GM12878 (cell line): Measurements from ENCODE around the gene TBX5. TPM values are rescaled to one million over a fixed set of nuclear protein-coding genes. Genes with fewer than 3 reads are reported as not detected.

ENCODE experiments used
- ATAC-seq: fragments of 200-7000 bp; cut with Tn5 transposase; 3 replicates; pipeline ENCODE4 v1.9.1; 2020; ENCODE audit warnings: mild to moderate bottlenecking, moderate library complexity
- BruUV-seq: library from RNA; stranded (reverse); fragments of 400-500 nt; replicated peaks from 2 replicates; lab custom pipeline; 2021; lab: Mats Ljungman, UMichigan
- CTCF ChIA-PET: fragments of 300-600 bp; sonication (Branson Sonifier 250); formaldehyde crosslinking; extraction: SDS; loops from one replicate; lab custom pipeline; 2021; ENCODE audit warnings: inconsistent platforms; lab: Yijun Ruan, JAX
- POLR2A ChIA-PET: fragments of 350-600 bp; formaldehyde crosslinking; extraction: SDS; loops from one replicate; lab custom pipeline; 2021; ENCODE audit warnings: inconsistent platforms; lab: Charles Lee
- RAD21 ChIA-PET: fragments of 300-600 bp; sonication (Branson Sonifier 250); formaldehyde crosslinking; loops from one replicate; lab custom pipeline; 2023; ENCODE audit warnings: antibody characterized with exemption; ENCODE audit not compliant: unreplicated experiment; lab: Charles Lee
- SMC1A ChIA-PET: fragments of 300-600 bp; sonication (Branson Sonifier 250); formaldehyde crosslinking; loops from one replicate; lab custom pipeline; 2023; ENCODE audit not compliant: unreplicated experiment, uncharacterized antibody; lab: Charles Lee
- DNase-seq: peaks from one replicate; pipeline ENCODE4 v3.0.0-alpha.2; 2011; ENCODE audit warnings: low read depth, low spot score
- FAIRE-seq: peaks from 3 replicates; lab custom pipeline; 2011; peaks lifted over from hg19 to GRCh38; lab: Jason Lieb, UNC
- H2AFZ ChIP-seq: 2 replicates; pipeline ENCODE4 v1.6.0; 2011; ENCODE audit warnings: low read depth, low read length, control low read depth; ENCODE audit not compliant: control insufficient read depth
- H3K27ac ChIP-seq: 2 replicates; pipeline ENCODE4 v1.5.1; 2011; ENCODE audit warnings: control low read depth; ENCODE audit not compliant: control insufficient read depth, insufficient read depth
- H3K27me3 ChIP-seq, 2 experiments: replicated peaks in 1 of 2; 2 replicates each; pipeline versions ENCODE4 v1.6.0 to v1.6.1; 2011; ENCODE audit warnings: low read length in 1 of 2; ENCODE audit not compliant: control insufficient read depth in 2 of 2, insufficient read depth in 2 of 2
- H3K36me3 ChIP-seq, 2 experiments: 2 replicates each; pipeline ENCODE4 v1.5.1; 2011; ENCODE audit warnings: low read length in 1 of 2; ENCODE audit not compliant: control insufficient read depth in 2 of 2, insufficient read depth in 2 of 2
- H3K4me1 ChIP-seq: 2 replicates; pipeline ENCODE4 v1.6.1; 2011; ENCODE audit warnings: mild to moderate bottlenecking, low read length, moderate library complexity, mixed read lengths; ENCODE audit not compliant: control insufficient read depth, insufficient read depth
- H3K4me2 ChIP-seq: 2 replicates; pipeline ENCODE4 v1.6.0; 2011; ENCODE audit warnings: control low read depth; ENCODE audit not compliant: control insufficient read depth, insufficient read depth
- H3K4me3 ChIP-seq: fragments of 200-600 bp; sonication (generic); 2 replicates; pipeline ENCODE4 v1.5.1; 2016
- H3K79me2 ChIP-seq: 2 replicates; pipeline ENCODE4 v1.6.0; 2011; ENCODE audit warnings: low read length; ENCODE audit not compliant: control insufficient read depth, insufficient read depth
- H3K9ac ChIP-seq: 2 replicates; pipeline ENCODE4 v1.8.0; 2011; ENCODE audit warnings: low read length, control low read depth, mixed read lengths; ENCODE audit not compliant: control insufficient read depth, insufficient read depth
- H3K9me3 ChIP-seq: replicated peaks from 3 replicates; pipeline ENCODE4 v1.5.1; 2011; ENCODE audit warnings: mild to moderate bottlenecking, low read length; ENCODE audit not compliant: control insufficient read depth, insufficient read depth
- H4K20me1 ChIP-seq: 2 replicates; pipeline ENCODE4 v1.6.0; 2011; ENCODE audit not compliant: control insufficient read depth, insufficient read depth
- BHLHE40 ChIP-seq, 2 experiments: fragments of 450-650 bp in 1 of 2; IDR thresholded peaks; 2 replicates each; pipeline ENCODE4 v1.6.1; 2011 to 2017; ENCODE audit warnings: low read depth in 2 of 2, borderline replicate concordance in 1 of 2, improper control_type of control experiment in 1 of 2, low read length in 1 of 2, mild to moderate bottlenecking in 1 of 2
- CREM ChIP-seq: IDR thresholded peaks from 2 replicates; pipeline ENCODE4 v1.6.1; 2014; ENCODE audit warnings: antibody characterized with exemption, low read depth
- KAT2A ChIP-seq: conservative IDR thresholded peaks from 2 replicates; pipeline ENCODE4 v1.6.1; 2011; ENCODE audit warnings: low read depth, low read length; ENCODE audit not compliant: control insufficient read depth
- NRF1 ChIP-seq: conservative IDR thresholded peaks from 2 replicates; pipeline ENCODE4 v1.6.1; 2011; ENCODE audit warnings: mild to moderate bottlenecking, low read depth, low read length, improper control_type of control experiment
- PAX5 ChIP-seq: IDR thresholded peaks from 2 replicates; pipeline ENCODE4 v1.6.1; 2011; ENCODE audit warnings: low read depth, low read length, borderline replicate concordance
- POLR2AphosphoS5 ChIP-seq: IDR thresholded peaks from 2 replicates; pipeline ENCODE4 v1.6.1; 2011; ENCODE audit warnings: mild to moderate bottlenecking, low read length, inconsistent platforms
- RB1 ChIP-seq: fragments of 450-650 bp; formaldehyde crosslinking; IDR thresholded peaks from 2 replicates; pipeline ENCODE4 v1.6.1; 2017; ENCODE audit warnings: mild to moderate bottlenecking, borderline replicate concordance
- SMAD5 ChIP-seq: IDR thresholded peaks from 2 replicates; pipeline ENCODE4 v1.6.1; 2016; ENCODE audit warnings: antibody characterized with exemption, low read depth
- SUZ12 ChIP-seq: fragments of 200-600 bp; sonication (generic); IDR thresholded peaks from one replicate; pipeline ENCODE4 v1.6.1; 2018; ENCODE audit warnings: antibody characterized with exemption, mild to moderate bottlenecking; ENCODE audit not compliant: unreplicated experiment
- USF1 ChIP-seq: IDR thresholded peaks from 2 replicates; pipeline ENCODE4 v1.6.1; 2011; ENCODE audit warnings: borderline replicate concordance, low read depth, mild to moderate bottlenecking, moderate library complexity, mixed read lengths, low read length; ENCODE audit not compliant: insufficient read depth; ENCODE audit errors: extremely low read length
- WGBS: methylation state at CpG from one replicate; pipeline ENCODE4 v1.1.6; 2016; ENCODE audit warnings: low lambda C conversion rate; ENCODE audit not compliant: insufficient replicate concordance, insufficient coverage; ENCODE audit errors: missing lambda C conversion rate; 5-methylcytosine and 5-hydroxymethylcytosine counted together
- in situ Hi-C: fragments of 300-500 bp; cut with MboI; formaldehyde crosslinking; loops from 9 replicates; pipeline ENCODE4 v1.14.3; 2018; ENCODE audit warnings: mixed read lengths
- intact Hi-C: fragments of 100-400 bp; cut with micrococcal nuclease; formaldehyde crosslinking; loops from one replicate; pipeline ENCODE4 v1.14.2; 2022; ENCODE audit not compliant: unreplicated experiment
- polyA plus RNA-seq, 11 experiments: library from polyadenylated mRNA; depleted of rRNA in 4 of 11; unstranded in 6 of 11; stranded (reverse) in 5 of 11; fragments of >200 nt; fragmentation: Nextera tagmentation in 4 of 11; fragmentation: Illumina TruSeq in 1 of 11; extraction: Ambion mirVana in 4 of 11; extraction: Trizol in 1 of 11; gene quantifications; 1 replicate in 1 of 11; 2 replicates in 10 of 11; pipeline versions ENCODE4 v1.2.1 to v1.2.3, GENCODE V29; 2011 to 2016; ENCODE audit warnings: inconsistent platforms in 2 of 11, missing spikeins in 2 of 11, low read depth in 1 of 11
- total RNA-seq, 4 experiments: library from RNA; depleted of rRNA in 3 of 4; stranded (reverse); fragments of >200 nt in 3 of 4; fragmentation: Illumina TruSeq in 1 of 4; extraction: Trizol in 1 of 4; gene quantifications; 2 replicates each; pipeline versions ENCODE4 v1.2.1 to v1.2.3, GENCODE V29; 2013 to 2021
- TF ChIP-seq, protein P1 (sequence below): IDR thresholded peaks from 2 replicates; pipeline ENCODE4 v1.6.1; 2012; ENCODE audit warnings: low read depth, low read length, improper control_type of control experiment

Gene TBX5
- total and polyA plus RNA-seq, 10 of the 15 experiments (the other 5 are each of a cell fraction or from before 2014, with no cell fraction given), result 0.04 TPM; not detected in 9

GRCh38 chr12:114342656-114343055 is 63.3 kb downstream of the TBX5 start (continued):
- TF ChIP-seq USF1, result no peak

DNA sequence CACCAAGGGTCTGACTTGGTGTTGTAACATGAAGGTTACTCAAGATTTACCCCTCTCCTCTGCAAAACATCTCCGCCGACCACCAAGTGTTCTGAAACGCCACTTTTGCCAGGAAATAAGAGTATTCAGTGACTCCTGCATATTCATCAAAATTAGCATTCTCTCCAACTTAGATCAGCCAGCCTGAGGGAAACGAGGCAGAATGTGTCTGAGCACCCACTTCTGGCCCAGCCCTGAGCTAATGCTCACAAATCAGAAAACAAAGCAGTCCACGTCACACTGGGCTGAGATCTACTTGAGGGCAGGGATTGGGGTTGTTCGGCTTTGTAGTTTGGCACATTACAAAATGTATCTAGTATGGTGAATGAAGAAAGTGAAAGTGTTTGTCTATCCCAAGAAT is 64.3 kb downstream of the TBX5 start:
- ChIA-PET CTCF (no interaction called here), RAD21 (no interaction called here), POLR2A (no interaction called here), SMC1A (no interaction called here)
- ATAC-seq (no peak), FAIRE-seq (no peak), DNase-seq (no peak)
- no peaks in the 10 kb centered on the region; a peak in 1 of 4 replicates for H3K27me3 ChIP-seq
- WGBS, result 40% methylated on average over 6 of the region's 6 CpGs
- no peak overlapping the region for H3K4me3 ChIP-seq
- no peaks in the 10 kb centered on the region for H4K20me1 ChIP-seq
- in situ Hi-C loops (no loop called here), intact Hi-C loops (no loop called here)
- no peak overlapping the region for H3K9ac ChIP-seq
- no peak overlapping the region for H3K27ac ChIP-seq
- no peaks in the 10 kb centered on the region for H3K79me2 ChIP-seq
- H2AFZ ChIP-seq, result no peak overlapping the region
- H3K4me2 ChIP-seq, result no peak overlapping the region
- TF ChIP-seq CREM (no peak), RB1 (no peak), NRF1 (no peak), SUZ12 (no peak), SMAD5 (no peak), BHLHE40 (IDR thresholded peaks at IDR 0.05; ENCODE audit: borderline replicate concordance in 1 of 2, low read depth in 2 of 2, low read length in 1 of 2) (no peak), PAX5 (no peak), KAT2A (no peak), POLR2AphosphoS5 (no peak)
- TF ChIP-seq, protein P1, sequence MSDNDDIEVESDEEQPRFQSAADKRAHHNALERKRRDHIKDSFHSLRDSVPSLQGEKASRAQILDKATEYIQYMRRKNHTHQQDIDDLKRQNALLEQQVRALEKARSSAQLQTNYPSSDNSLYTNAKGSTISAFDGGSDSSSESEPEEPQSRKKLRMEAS, result no peak
- H3K36me3 ChIP-seq, result no peaks in the 10 kb centered on the region
- no peaks in the 10 kb centered on the region for H3K4me1 ChIP-seq
- no peaks in the 10 kb centered on the region for H3K9me3 ChIP-seq
- no TSS peak for BruUV-seq
